Measurements from ENCODE around the gene HBZ.
"Not testable (repeated sequence)": the region's sequence is repeated elsewhere in the genome, so short reads cannot be mapped to it uniquely, and the experiment has no call there.

Gene HBZ

DNA sequence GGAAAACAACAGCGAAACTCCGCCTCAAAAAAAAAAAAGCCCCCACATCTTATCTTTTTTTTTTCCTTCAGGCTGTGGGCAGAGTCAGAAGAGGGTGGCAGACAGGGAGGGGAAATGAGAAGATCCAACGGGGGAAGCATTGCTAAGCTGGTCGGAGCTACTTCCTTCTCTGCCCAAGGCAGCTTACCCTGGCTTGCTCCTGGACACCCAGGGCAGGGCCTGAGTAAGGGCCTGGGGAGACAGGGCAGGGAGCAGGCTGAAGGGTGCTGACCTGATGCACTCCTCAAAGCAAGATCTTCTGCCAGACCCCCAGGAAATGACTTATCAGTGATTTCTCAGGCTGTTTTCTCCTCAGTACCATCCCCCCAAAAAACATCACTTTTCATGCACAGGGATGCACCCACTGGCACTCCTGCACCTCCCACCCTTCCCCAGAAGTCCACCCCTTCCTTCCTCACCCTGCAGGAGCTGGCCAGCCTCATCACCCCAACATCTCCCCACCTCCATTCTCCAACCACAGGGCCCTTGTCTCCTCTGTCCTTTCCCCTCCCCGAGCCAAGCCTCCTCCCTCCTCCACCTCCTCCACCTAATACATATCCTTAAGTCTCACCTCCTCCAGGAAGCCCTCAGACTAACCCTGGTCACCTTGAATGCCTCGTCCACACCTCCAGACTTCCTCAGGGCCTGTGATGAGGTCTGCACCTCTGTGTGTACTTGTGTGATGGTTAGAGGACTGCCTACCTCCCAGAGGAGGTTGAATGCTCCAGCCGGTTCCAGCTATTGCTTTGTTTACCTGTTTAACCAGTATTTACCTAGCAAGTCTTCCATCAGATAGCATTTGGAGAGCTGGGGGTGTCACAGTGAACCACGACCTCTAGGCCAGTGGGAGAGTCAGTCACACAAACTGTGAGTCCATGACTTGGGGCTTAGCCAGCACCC lies 22.8 kb downstream of the HBZ start:
- peaks cover 85% of the 10 kb centered on the region for H3K27me3 Mint-ChIP-seq
- CTCF ChIA-PET, result no interaction called here
- DNase-seq, result no peak
- H3K9me3 Mint-ChIP-seq, result no peaks in the 10 kb centered on the region
- H3K4me1 Mint-ChIP-seq, result peaks cover 29% of the 10 kb centered on the region
- peak overlapping the region; percentile 33 for H3K27ac Mint-ChIP-seq
- H3K4me3 Mint-ChIP-seq, result peak overlapping the region; percentile 27
- no peaks in the 10 kb centered on the region for H3K36me3 Mint-ChIP-seq

DNA sequence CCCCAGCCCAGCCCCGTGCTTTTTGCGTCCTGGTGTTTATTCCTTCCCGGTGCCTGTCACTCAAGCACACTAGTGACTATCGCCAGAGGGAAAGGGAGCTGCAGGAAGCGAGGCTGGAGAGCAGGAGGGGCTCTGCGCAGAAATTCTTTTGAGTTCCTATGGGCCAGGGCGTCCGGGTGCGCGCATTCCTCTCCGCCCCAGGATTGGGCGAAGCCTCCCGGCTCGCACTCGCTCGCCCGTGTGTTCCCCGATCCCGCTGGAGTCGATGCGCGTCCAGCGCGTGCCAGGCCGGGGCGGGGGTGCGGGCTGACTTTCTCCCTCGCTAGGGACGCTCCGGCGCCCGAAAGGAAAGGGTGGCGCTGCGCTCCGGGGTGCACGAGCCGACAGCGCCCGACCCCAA lies 23.6 kb downstream of the HBZ start:
- H3K27me3 Mint-ChIP-seq, result peaks cover 85% of the 10 kb centered on the region
- H3K9me3 Mint-ChIP-seq, result not testable (repeated sequence)

DNA sequence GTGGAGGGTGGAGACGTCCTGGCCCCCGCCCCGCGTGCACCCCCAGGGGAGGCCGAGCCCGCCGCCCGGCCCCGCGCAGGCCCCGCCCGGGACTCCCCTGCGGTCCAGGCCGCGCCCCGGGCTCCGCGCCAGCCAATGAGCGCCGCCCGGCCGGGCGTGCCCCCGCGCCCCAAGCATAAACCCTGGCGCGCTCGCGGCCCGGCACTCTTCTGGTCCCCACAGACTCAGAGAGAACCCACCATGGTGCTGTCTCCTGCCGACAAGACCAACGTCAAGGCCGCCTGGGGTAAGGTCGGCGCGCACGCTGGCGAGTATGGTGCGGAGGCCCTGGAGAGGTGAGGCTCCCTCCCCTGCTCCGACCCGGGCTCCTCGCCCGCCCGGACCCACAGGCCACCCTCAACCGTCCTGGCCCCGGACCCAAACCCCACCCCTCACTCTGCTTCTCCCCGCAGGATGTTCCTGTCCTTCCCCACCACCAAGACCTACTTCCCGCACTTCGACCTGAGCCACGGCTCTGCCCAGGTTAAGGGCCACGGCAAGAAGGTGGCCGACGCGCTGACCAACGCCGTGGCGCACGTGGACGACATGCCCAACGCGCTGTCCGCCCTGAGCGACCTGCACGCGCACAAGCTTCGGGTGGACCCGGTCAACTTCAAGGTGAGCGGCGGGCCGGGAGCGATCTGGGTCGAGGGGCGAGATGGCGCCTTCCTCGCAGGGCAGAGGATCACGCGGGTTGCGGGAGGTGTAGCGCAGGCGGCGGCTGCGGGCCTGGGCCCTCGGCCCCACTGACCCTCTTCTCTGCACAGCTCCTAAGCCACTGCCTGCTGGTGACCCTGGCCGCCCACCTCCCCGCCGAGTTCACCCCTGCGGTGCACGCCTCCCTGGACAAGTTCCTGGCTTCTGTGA lies 24.3 kb downstream of the HBZ start, which contains the start of gene HBA1:
TSS of gene HBA1 (plus strand) at position 204 of the 906 bp plus-strand sequence. CDS start at position 241, 37 bp downstream.
- H3K36me3 Mint-ChIP-seq, H3K27ac Mint-ChIP-seq, CTCF ChIA-PET, H3K9me3 Mint-ChIP-seq: not testable (repeated sequence)
- peak; percentile 43 for DNase-seq
- peaks cover 30% of the 10 kb centered on the region for H3K4me1 Mint-ChIP-seq
- H3K4me3 Mint-ChIP-seq, result peak within 1 kb of the TSS; percentile 10
- H3K27me3 Mint-ChIP-seq, result peaks cover 83% of the 10 kb centered on the region

More for the DNA sequence above, 23.6 kb downstream of the HBZ start:
- H3K4me3 Mint-ChIP-seq, CTCF ChIA-PET, DNase-seq, H3K36me3 Mint-ChIP-seq, H3K27ac Mint-ChIP-seq: not testable (repeated sequence)
- peaks cover 31% of the 10 kb centered on the region for H3K4me1 Mint-ChIP-seq

DNA sequence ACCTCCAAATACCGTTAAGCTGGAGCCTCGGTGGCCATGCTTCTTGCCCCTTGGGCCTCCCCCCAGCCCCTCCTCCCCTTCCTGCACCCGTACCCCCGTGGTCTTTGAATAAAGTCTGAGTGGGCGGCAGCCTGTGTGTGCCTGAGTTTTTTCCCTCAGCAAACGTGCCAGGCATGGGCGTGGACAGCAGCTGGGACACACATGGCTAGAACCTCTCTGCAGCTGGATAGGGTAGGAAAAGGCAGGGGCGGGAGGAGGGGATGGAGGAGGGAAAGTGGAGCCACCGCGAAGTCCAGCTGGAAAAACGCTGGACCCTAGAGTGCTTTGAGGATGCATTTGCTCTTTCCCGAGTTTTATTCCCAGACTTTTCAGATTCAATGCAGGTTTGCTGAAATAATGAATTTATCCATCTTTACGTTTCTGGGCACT lies 25.0 kb downstream of the HBZ start:
- H3K4me3 Mint-ChIP-seq, result peak overlapping the region; percentile 10
- peaks cover 30% of the 10 kb centered on the region for H3K4me1 Mint-ChIP-seq
- CTCF ChIA-PET, result no interaction called here
- H3K36me3 Mint-ChIP-seq, result no peaks in the 10 kb centered on the region
- DNase-seq, result no peak
- no peaks in the 10 kb centered on the region for H3K9me3 Mint-ChIP-seq
- no peak overlapping the region for H3K27ac Mint-ChIP-seq
- peaks cover 80% of the 10 kb centered on the region for H3K27me3 Mint-ChIP-seq

DNA sequence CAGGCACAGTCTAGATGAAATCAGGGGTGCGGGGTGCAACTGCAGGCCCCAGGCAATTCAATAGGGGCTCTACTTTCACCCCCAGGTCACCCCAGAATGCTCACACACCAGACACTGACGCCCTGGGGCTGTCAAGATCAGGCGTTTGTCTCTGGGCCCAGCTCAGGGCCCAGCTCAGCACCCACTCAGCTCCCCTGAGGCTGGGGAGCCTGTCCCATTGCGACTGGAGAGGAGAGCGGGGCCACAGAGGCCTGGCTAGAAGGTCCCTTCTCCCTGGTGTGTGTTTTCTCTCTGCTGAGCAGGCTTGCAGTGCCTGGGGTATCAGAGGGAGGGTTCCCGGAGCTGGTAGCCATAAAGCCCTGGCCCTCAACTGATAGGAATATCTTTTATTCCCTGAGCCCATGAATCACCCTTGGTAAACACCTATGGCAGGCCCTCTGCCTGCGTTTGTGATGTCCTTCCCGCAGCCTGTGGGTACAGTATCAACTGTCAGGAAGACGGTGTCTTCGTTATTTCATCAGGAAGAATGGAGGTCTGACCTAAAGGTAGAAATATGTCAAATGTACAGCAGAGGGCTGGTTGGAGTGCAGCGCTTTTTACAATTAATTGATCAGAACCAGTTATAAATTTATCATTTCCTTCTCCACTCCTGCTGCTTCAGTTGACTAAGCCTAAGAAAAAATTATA lies 25.7 kb downstream of the HBZ start:
- Mint-ChIP-seq H3K4me1 (peaks cover 30% of the 10 kb centered on the region), H3K4me3 (peak overlapping the region; percentile 10), H3K9me3 (no peaks in the 10 kb centered on the region), H3K27me3 (peaks cover 79% of the 10 kb centered on the region), H3K36me3 (no peaks in the 10 kb centered on the region), H3K27ac (no peak overlapping the region)
- CTCF ChIA-PET, result no interaction called here
- DNase-seq, result no peak

DNA sequence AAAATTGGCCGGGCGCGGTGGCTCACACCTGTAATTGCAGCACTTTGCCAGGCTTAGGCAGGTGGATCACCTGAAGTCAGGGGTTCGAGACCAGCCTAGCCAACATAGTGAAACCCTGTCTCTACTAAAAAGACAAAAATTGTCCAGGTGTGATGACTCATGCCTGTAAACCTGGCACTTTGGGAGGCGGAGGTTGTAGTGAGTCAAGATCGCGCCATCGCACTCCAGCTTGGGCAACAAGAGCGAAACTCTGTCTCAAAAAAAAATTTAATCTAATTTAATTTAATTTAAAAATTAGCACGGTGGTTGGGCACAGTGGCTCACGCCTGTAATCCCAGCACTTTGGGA lies 26.2 kb downstream of the HBZ start:
- Mint-ChIP-seq H3K4me1 (peaks cover 26% of the 10 kb centered on the region), H3K9me3 (no peaks in the 10 kb centered on the region), H3K4me3 (no peak overlapping the region), H3K36me3 (no peaks in the 10 kb centered on the region), H3K27ac (no peak overlapping the region), H3K27me3 (peaks cover 73% of the 10 kb centered on the region)
- CTCF ChIA-PET, result no interaction called here
- no peak for DNase-seq

DNA sequence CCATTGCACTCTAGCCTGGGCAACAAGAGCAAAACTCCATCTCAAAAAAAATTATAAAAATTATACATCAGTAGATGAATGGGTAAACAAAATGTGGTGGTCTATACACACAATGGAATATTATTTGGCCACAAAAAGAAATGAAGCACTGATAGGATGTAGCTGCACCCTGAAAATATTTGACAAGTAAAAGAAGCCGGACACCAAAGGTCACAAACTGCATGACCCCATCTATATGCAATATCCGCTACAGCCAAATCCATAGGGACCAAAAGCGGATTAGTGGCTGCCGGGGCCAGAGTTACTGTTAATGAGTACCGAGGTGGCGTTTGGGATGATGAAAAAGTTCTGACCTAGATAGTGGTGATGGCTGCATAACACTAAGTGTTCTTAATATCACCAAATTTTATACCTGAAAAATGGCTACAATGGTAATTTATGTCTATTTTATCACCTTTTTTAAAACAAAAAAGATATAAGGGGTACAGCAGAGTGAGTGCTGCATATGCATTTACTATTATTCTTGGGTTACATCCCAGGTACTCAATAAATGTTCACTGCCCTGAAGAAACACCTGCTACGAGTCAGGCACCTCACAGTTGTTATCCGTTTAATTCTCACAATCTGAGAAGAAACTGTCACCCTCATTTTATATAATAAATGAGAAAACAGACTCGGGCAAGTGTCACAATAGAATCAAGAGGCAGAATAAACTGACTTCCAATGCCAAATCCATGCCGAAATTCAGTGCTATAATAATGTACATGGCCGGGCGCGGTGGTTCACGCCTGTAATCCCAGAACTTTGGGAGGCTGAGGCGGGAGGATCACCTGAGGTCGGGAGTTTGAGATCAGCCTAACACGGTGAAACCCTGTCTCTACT lies 27.0 kb downstream of the HBZ start:
- CTCF ChIA-PET, result interaction anchor here (1.0 to 1.4 kb wide), 2 partner anchors 9 to 61 kb away, joined by 3 read pairs; no protein-coding TSS in a partner anchor
- no peak for DNase-seq
- Mint-ChIP-seq H3K4me3 (no peak overlapping the region), H3K27me3 (peaks cover 65% of the 10 kb centered on the region), H3K27ac (no peak overlapping the region), H3K36me3 (no peaks in the 10 kb centered on the region), H3K4me1 (peaks cover 21% of the 10 kb centered on the region), H3K9me3 (no peaks in the 10 kb centered on the region)

DNA sequence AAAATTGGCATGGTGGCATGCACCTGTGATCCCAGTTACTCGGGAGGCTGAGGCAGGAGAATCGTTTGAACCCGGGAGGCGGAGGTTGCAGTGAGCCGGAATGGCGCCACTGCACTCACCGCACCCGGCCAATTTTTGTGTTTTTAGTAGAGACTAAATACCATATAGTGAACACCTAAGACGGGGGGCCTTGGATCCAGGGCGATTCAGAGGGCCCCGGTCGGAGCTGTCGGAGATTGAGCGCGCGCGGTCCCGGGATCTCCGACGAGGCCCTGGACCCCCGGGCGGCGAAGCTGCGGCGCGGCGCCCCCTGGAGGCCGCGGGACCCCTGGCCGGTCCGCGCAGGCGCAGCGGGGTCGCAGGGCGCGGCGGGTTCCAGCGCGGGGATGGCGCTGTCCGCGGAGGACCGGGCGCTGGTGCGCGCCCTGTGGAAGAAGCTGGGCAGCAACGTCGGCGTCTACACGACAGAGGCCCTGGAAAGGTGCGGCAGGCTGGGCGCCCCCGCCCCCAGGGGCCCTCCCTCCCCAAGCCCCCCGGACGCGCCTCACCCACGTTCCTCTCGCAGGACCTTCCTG lies 27.7 kb downstream of the HBZ start, which contains the start of gene HBQ1:
TSS of gene HBQ1 (plus strand) at position 359 of the 575 bp plus-strand sequence. CDS start at position 387, 28 bp downstream.
- Mint-ChIP-seq H3K4me3 (no peak within 1 kb of the TSS), H3K4me1 (peaks cover 15% of the 10 kb centered on the region), H3K27ac (no peak within 1 kb of the TSS), H3K9me3 (no peaks in the 10 kb centered on the region), H3K27me3 (peaks cover 58% of the 10 kb centered on the region), H3K36me3 (no peaks in the 10 kb centered on the region)
- peak; percentile 32 for DNase-seq
- CTCF ChIA-PET, result interaction anchor here (0.7 to 1.4 kb wide), 4 partner anchors 8 to 63 kb away, joined by 3 to 4 read pairs (median 3); no protein-coding TSS in a partner anchor

DNA sequence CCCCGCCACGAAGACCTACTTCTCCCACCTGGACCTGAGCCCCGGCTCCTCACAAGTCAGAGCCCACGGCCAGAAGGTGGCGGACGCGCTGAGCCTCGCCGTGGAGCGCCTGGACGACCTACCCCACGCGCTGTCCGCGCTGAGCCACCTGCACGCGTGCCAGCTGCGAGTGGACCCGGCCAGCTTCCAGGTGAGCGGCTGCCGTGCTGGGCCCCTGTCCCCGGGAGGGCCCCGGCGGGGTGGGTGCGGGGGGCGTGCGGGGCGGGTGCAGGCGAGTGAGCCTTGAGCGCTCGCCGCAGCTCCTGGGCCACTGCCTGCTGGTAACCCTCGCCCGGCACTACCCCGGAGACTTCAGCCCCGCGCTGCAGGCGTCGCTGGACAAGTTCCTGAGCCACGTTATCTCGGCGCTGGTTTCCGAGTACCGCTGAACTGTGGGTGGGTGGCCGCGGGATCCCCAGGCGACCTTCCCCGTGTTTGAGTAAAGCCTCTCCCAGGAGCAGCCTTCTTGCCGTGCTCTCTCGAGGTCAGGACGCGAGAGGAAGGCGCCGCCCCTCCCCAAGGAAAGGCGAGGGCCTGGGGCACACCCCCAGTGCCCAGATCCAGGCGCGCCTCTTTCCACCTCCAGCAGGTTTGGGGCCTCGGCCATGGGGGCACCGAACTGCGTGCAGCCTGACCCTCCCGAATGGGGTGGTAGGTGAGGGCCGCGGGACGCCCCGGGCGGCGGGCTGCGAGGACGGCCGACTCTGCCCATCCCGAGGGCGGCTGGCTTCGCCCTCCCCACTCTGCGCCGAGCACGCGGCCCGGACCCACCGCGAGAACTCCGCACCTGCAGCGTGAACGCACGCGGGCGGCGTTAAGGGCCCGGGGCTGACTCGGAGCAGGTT lies 28.5 kb downstream of the HBZ start:
- CTCF ChIA-PET, result interaction anchor here (0.7 to 2.5 kb wide), 9 partner anchors 12 to 180 kb away, joined by 3 to 9 read pairs (median 4); no protein-coding TSS in a partner anchor
- DNase-seq, result peak; percentile 90
- peaks cover 10% of the 10 kb centered on the region for H3K4me1 Mint-ChIP-seq
- H3K27me3 Mint-ChIP-seq, result peaks cover 51% of the 10 kb centered on the region
- H3K9me3 Mint-ChIP-seq, result no peaks in the 10 kb centered on the region
- peaks cover 4% of the 10 kb centered on the region for H3K36me3 Mint-ChIP-seq
- no peak overlapping the region for H3K27ac Mint-ChIP-seq
- H3K4me3 Mint-ChIP-seq, result no peak overlapping the region

DNA sequence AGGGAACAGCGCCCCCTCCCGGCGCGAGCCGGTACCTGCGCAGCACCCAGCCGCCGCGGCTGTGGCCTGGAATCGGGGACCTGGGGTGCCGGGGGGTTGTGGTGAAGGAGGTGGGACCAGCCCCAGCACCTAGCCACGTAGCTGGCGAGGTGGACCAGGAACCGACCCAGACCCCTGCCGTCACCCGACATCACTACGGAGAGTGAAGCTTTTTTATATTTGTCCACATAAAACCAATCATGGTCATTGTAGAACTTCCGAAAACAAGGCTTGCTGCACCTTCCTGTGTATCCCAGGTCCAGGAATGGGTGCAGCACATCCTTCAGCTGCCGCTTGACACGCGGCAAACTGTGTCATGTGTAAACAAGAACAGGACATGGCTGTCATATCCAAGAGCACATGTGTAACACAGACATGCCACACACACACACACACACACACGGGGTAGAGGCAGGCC lies 29.1 kb downstream of the HBZ start:
- Mint-ChIP-seq H3K4me3 (no peak overlapping the region), H3K4me1 (peaks cover 10% of the 10 kb centered on the region), H3K27ac (no peak overlapping the region), H3K9me3 (no peaks in the 10 kb centered on the region), H3K36me3 (peaks cover 4% of the 10 kb centered on the region), H3K27me3 (peaks cover 48% of the 10 kb centered on the region)
- no peak for DNase-seq
- CTCF ChIA-PET, result interaction anchor here (0.8 to 2.5 kb wide), 8 partner anchors 12 to 180 kb away, joined by 3 to 11 read pairs (median 8); no protein-coding TSS in a partner anchor

DNA sequence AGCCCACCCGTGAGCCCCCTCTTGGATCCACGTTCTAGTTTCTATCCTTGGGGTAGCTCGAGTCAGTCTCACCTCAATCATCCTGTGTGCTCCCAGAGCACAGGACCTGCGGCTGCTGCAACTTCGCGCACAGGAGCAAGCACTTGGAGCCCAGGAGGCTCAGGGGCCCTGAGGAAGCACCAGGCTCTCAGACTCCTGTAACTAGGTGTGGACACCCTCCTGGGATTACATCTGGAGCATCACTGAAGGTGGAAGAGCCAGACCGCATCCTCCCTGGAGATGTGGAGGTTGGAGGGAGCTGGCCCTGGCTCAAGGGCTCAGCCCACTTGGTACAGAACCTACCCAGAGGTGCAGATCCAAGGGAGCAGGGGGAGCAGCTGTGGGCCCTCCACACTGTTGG lies 30.6 kb downstream of the HBZ start:
- Mint-ChIP-seq H3K4me3 (no peak overlapping the region), H3K27ac (no peak overlapping the region), H3K27me3 (peaks cover 36% of the 10 kb centered on the region), H3K4me1 (peaks cover 7% of the 10 kb centered on the region), H3K9me3 (no peaks in the 10 kb centered on the region), H3K36me3 (peaks cover 6% of the 10 kb centered on the region)
- CTCF ChIA-PET, result interaction anchor here (0.7 to 2.5 kb wide), 7 partner anchors 8 to 117 kb away, joined by 3 to 11 read pairs (median 3); no protein-coding TSS in a partner anchor
- no peak for DNase-seq

DNA sequence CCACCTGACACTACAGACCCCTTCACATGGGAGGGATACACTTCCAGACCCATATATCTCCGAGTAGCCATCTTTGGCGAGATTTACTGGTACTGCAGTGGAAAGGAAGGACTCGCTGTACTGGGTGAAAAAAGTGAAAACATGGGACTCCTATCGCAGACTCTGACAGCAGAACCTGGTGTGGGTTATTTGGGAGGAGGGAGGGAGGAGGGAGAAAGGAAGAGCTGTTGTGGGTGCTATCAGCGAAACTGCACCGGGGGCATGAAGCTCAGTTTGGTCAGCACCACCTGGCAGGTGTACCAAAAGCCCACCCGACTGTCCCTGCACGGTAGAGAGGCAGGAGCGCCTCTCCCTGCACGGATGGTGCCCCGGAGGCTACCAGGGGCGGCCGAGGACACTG lies 32.8 kb downstream of the HBZ start:
- H3K36me3 Mint-ChIP-seq, result peaks cover 24% of the 10 kb centered on the region
- CTCF ChIA-PET, result no interaction called here
- H3K4me3 Mint-ChIP-seq, result no peak overlapping the region
- no peak for DNase-seq
- H3K27me3 Mint-ChIP-seq, result peaks cover 14% of the 10 kb centered on the region
- no peak overlapping the region for H3K27ac Mint-ChIP-seq
- H3K9me3 Mint-ChIP-seq, result no peaks in the 10 kb centered on the region
- peaks cover 11% of the 10 kb centered on the region for H3K4me1 Mint-ChIP-seq

Data from activated naive CD4-positive, alpha-beta T cell treated with anti-CD3 and anti-CD28 coated beads, Interleukin-2, amount 10 ng/mL, durations not matched to agents 7 days and 5 days (primary cell).